HCT116 (cell line): ENCODE results near the gene PDE6A. TPM values are rescaled to one million over a fixed set of nuclear protein-coding genes. Genes with fewer than 3 reads are reported as not detected.

Source experiments
- ATAC-seq: fragments of 200-7000 bp; cut with Tn5 transposase; 2 replicates; pipeline ENCODE4 v1.9.1; 2020; ENCODE audit warnings: mild to moderate bottlenecking, moderate library complexity
- BruUV-seq: library from RNA; stranded (reverse); fragments of 400-500 nt; replicated peaks from 2 replicates; lab custom pipeline; 2021; lab: Mats Ljungman, UMichigan
- CTCF ChIA-PET: fragments of 300-600 bp; sonication (Branson Sonifier 250); formaldehyde crosslinking; loops from one replicate; lab custom pipeline; 2021; ENCODE audit warnings: antibody characterized with exemption; lab: Charles Lee
- POLR2A ChIA-PET: fragments of 300-600, 350-600 bp; sonication (Branson Sonifier 250); formaldehyde crosslinking; loops from one replicate; lab custom pipeline; 2021; ENCODE audit warnings: antibody characterized with exemption; lab: Charles Lee
- RAD21 ChIA-PET, 2 experiments: fragments of 300-600 bp; sonication (Branson Sonifier 250); formaldehyde crosslinking; loops; one replicate each; lab custom pipeline; 2023; ENCODE audit warnings: low total read pairs in 2 of 2; ENCODE audit not compliant: uncharacterized antibody in 2 of 2, unreplicated experiment in 2 of 2, low non-redundant PET in 1 of 2; lab: Charles Lee
- DNase-seq: peaks from one replicate; pipeline ENCODE4 v3.0.0-alpha.2; 2010; ENCODE audit warnings: low read depth, low spot score
- H2AFZ ChIP-seq: fragments of 200-600 bp; shearing (Covaris generic), sonication (generic); 2 replicates; pipeline ENCODE4 v1.6.1; 2017; ENCODE audit warnings: low read depth, mixed run types, mixed read lengths, antibody characterized with exemption, low read length; ENCODE audit not compliant: poor library complexity, severe bottlenecking
- H3K27ac ChIP-seq: 2 replicates; pipeline ENCODE4 v1.5.1; 2012; ENCODE audit warnings: low read depth, low read length
- H3K27me3 ChIP-seq: fragments of 200-600 bp; sonication (generic); 2 replicates; pipeline ENCODE4 v1.6.1; 2016; ENCODE audit warnings: mixed run types, low read length, mixed read lengths; ENCODE audit not compliant: insufficient read depth
- H3K36me3 ChIP-seq, 2 experiments: fragments of 200-500 bp in 1 of 2; fragments of 200-600 bp in 1 of 2; sonication (Bioruptor generic) in 1 of 2; sonication (generic) in 1 of 2; 2 replicates each; pipeline versions ENCODE4 v1.5.1 to v1.6.1; 2014 to 2016; ENCODE audit warnings: low read length in 2 of 2, inconsistent platforms in 1 of 2, mixed read lengths in 1 of 2, mixed run types in 1 of 2; ENCODE audit not compliant: insufficient read depth in 2 of 2, control insufficient read depth in 1 of 2
- H3K4me1 ChIP-seq, 2 experiments: fragments of 200-600 bp in 1 of 2; sonication (generic) in 1 of 2; 2 replicates each; pipeline versions ENCODE4 v1.5.1 to v1.6.1; 2012 to 2017; ENCODE audit warnings: low read length in 2 of 2, inconsistent platforms in 1 of 2, mild to moderate bottlenecking in 1 of 2, mixed read lengths in 1 of 2, mixed run types in 1 of 2, moderate library complexity in 1 of 2; ENCODE audit not compliant: insufficient read depth in 2 of 2, control insufficient read depth in 1 of 2
- H3K4me2 ChIP-seq: fragments of 200-600 bp; sonication (generic); 2 replicates; pipeline ENCODE4 v1.6.1; 2017; ENCODE audit warnings: mixed run types, low read length, mixed read lengths
- H3K4me3 ChIP-seq, 2 experiments: fragments of 200-600 bp in 1 of 2; sonication (generic) in 1 of 2; replicated peaks in 1 of 2; 2 replicates each; pipeline ENCODE4 v1.5.1; 2011 to 2016; ENCODE audit warnings: low read length in 2 of 2, control low read depth in 1 of 2, low read depth in 1 of 2, mild to moderate bottlenecking in 1 of 2, mixed read lengths in 1 of 2, mixed run types in 1 of 2
- H3K79me2 ChIP-seq: fragments of 200-600 bp; sonication (generic); 2 replicates; pipeline ENCODE4 v1.6.1; 2017; ENCODE audit warnings: mild to moderate bottlenecking, mixed run types, low read length, moderate library complexity, mixed read lengths; ENCODE audit not compliant: insufficient read depth
- H3K9ac ChIP-seq: fragments of 200-600 bp; sonication (generic); 2 replicates; pipeline ENCODE4 v1.6.1; 2016; ENCODE audit warnings: low read length, mixed read lengths
- H3K9me2 ChIP-seq: fragments of 200-600 bp; sonication (generic), shearing (Covaris generic); 2 replicates; pipeline ENCODE4 v1.6.1; 2017; ENCODE audit warnings: mixed run types, mild to moderate bottlenecking, moderate library complexity; ENCODE audit not compliant: insufficient read depth
- H3K9me3 ChIP-seq, 2 experiments: fragments of 200-500 bp in 1 of 2; fragments of 200-600 bp in 1 of 2; sonication (Bioruptor generic) in 1 of 2; sonication (generic) in 1 of 2; 2 replicates each; pipeline ENCODE4 v1.6.1; 2014 to 2017; ENCODE audit warnings: low read length in 2 of 2, mixed read lengths in 2 of 2, inconsistent platforms in 1 of 2, low read depth in 1 of 2, mild to moderate bottlenecking in 1 of 2, mixed run types in 1 of 2, moderate library complexity in 1 of 2; ENCODE audit not compliant: control insufficient read depth in 1 of 2, insufficient read depth in 1 of 2
- H4K20me1 ChIP-seq: fragments of 200-600 bp; sonication (generic), shearing (Covaris generic); 2 replicates; pipeline ENCODE4 v1.6.1; 2017; ENCODE audit warnings: mixed run types, mild to moderate bottlenecking, moderate library complexity; ENCODE audit not compliant: insufficient read depth
- CEBPB ChIP-seq: IDR thresholded peaks from 2 replicates; pipeline ENCODE4 v1.6.1; 2012; ENCODE audit warnings: low read depth
- ELF1 ChIP-seq: IDR thresholded peaks from 2 replicates; pipeline ENCODE4 v1.6.1; 2012; ENCODE audit warnings: low read depth, borderline replicate concordance
- EZH2phosphoT487 ChIP-seq: fragments of 200-600 bp; IDR thresholded peaks from 2 replicates; pipeline ENCODE4 v1.6.1; 2018; ENCODE audit warnings: antibody characterized with exemption, borderline replicate concordance
- RAD21 ChIP-seq: IDR thresholded peaks from 2 replicates; pipeline ENCODE4 v1.6.1; 2012; ENCODE audit warnings: low read depth, mild to moderate bottlenecking
- SRF ChIP-seq: IDR thresholded peaks from 2 replicates; pipeline ENCODE4 v1.6.1; 2012; ENCODE audit warnings: low read depth
- ZNF274 ChIP-seq: fragments of 200-500 bp; sonication (Bioruptor generic); IDR thresholded peaks from 2 replicates; pipeline ENCODE4 v1.6.1; 2014; ENCODE audit warnings: mild to moderate bottlenecking, low read depth, low read length, inconsistent platforms
- intact Hi-C: fragments of 100-400 bp; cut with micrococcal nuclease; formaldehyde crosslinking; loops from 2 replicates; pipeline ENCODE4 v1.10.0; 2022
- total RNA-seq: library from RNA; stranded (reverse); gene quantifications from one replicate; pipeline ENCODE4 v1.2.1, GENCODE V29; 2021; ENCODE audit not compliant: unreplicated experiment
- TF ChIP-seq, protein P1 (sequence below), 3 experiments: fragments of 200-600 bp in 1 of 3; sonication (generic) in 1 of 3; IDR thresholded peaks in 2 of 3; conservative IDR thresholded peaks in 1 of 3; 2 replicates each; pipeline ENCODE4 v1.5.1; 2012 to 2017; ENCODE audit warnings: low read depth in 2 of 3, low read length in 2 of 3, antibody characterized with exemption in 1 of 3, borderline replicate concordance in 1 of 3, control low read depth in 1 of 3, mild to moderate bottlenecking in 1 of 3, mixed read lengths in 1 of 3, mixed run types in 1 of 3, moderate library complexity in 1 of 3; ENCODE audit not compliant: insufficient read depth in 1 of 3
- TF ChIP-seq, protein P2 (sequence below): IDR thresholded peaks from 2 replicates; pipeline ENCODE4 v1.6.1; 2012

The PDE6A gene
- total RNA-seq, 1 experiment from 2014 or later: not detected

DNA sequence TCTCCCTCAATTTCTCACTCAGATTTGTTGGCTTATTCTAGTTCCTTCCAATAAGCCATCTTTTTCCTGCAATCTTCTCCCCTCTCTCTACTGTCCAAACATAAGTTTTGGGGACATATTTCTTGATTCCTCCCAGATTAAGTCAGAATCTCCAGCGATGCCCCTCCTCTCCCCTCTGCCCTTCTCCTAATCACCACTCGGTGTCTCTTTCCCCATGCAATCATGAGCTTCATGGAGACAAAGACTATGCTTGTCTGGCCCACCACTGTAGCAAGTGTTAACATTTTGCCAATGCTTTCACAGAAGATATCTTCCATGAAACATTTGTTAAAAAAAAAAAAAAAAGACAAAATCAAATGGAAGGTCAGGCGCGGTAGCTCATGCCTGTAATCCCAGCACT, 42.4 kb downstream of the PDE6A start:
- H2AFZ ChIP-seq: no peak overlapping the region
- RAD21 ChIA-PET: interaction anchor here (0.7 to 1.0 kb wide), 3 partner anchors 38 to 89 kb away, joined by 3 to 5 read pairs (median 4); no protein-coding TSS in a partner anchor
- ATAC-seq: peak; percentile 76
- peaks cover 4% of the 10 kb centered on the region; the same call in 1 of the 2 replicates for H3K27me3 ChIP-seq
- H3K9ac ChIP-seq: no peak overlapping the region
- intact Hi-C loops: loop anchor here (5.0 kb wide), 1 partner anchor 530 kb away; no protein-coding TSS in a partner anchor
- H4K20me1 ChIP-seq: no peaks in the 10 kb centered on the region
- BruUV-seq: no TSS peak
- H3K36me3 ChIP-seq: no peaks in the 10 kb centered on the region
- no peak for DNase-seq
- no peak overlapping the region for H3K4me2 ChIP-seq
- POLR2A ChIA-PET: interaction anchor here (1.0 to 1.3 kb wide), 2 partner anchors 58 to 60 kb away, joined by 3 to 5 read pairs; partner anchors contain the start of gene SLC26A2
- no peak overlapping the region for H3K4me3 ChIP-seq
- CTCF ChIA-PET: interaction anchor here (1.0 kb wide), 2 partner anchors 60 to 88 kb away, joined by 4 read pairs; no protein-coding TSS in a partner anchor
- H3K27ac ChIP-seq: no peak overlapping the region
- peaks cover 0 to 5% of the 10 kb centered on the region in 2 experiments; a peak in 1 of 4 replicates for H3K4me1 ChIP-seq
- no peaks in the 10 kb centered on the region for H3K79me2 ChIP-seq
- no peaks in the 10 kb centered on the region for H3K9me2 ChIP-seq
- no peak for TF ChIP-seq ELF1
- peak; percentile 42; the same call in 1 of the 2 replicates for TF ChIP-seq RAD21
- TF ChIP-seq, protein P1, sequence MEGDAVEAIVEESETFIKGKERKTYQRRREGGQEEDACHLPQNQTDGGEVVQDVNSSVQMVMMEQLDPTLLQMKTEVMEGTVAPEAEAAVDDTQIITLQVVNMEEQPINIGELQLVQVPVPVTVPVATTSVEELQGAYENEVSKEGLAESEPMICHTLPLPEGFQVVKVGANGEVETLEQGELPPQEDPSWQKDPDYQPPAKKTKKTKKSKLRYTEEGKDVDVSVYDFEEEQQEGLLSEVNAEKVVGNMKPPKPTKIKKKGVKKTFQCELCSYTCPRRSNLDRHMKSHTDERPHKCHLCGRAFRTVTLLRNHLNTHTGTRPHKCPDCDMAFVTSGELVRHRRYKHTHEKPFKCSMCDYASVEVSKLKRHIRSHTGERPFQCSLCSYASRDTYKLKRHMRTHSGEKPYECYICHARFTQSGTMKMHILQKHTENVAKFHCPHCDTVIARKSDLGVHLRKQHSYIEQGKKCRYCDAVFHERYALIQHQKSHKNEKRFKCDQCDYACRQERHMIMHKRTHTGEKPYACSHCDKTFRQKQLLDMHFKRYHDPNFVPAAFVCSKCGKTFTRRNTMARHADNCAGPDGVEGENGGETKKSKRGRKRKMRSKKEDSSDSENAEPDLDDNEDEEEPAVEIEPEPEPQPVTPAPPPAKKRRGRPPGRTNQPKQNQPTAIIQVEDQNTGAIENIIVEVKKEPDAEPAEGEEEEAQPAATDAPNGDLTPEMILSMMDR (IDR thresholded peaks at IDR 0.05 in 2 of 3, conservative IDR thresholded peaks at IDR 0.05 in 1 of 3; ENCODE audit: borderline replicate concordance in 1 of 3, insufficient read depth in 1 of 3, low read depth in 2 of 3, low read length in 2 of 3): peak; percentile 24 to 41 (median 24); a peak in 3 of 6 replicates
- TF ChIP-seq, all 23 proteins: peak for 2
- H3K9me3 ChIP-seq: no peaks in the 10 kb centered on the region

DNA sequence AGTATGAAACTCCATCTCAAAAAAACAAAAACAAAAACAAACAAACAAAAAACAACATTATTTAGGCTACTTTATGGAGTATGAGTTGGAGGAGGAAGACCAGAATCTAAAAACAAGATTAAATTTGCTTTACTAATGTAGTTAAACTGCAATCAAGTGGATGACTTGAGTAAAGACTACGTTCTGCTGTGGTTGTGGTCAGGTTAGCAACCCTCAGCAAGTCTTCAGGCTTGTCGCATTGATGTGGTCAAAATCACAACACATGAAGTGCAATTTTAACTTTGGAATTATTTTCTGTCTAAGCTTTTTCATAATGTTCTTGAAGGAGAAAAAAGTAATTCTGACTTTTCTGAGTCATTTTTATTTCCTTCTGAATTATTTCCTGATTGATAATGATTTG, 43.1 kb downstream of the PDE6A start:
- Histone ChIP-seq H3K27ac (no peak overlapping the region), H3K4me1 (peaks cover 0 to 5% of the 10 kb centered on the region in 2 experiments; a peak in 1 of 4 replicates), H3K4me3 (no peak overlapping the region), H3K9ac (no peak overlapping the region), H3K36me3 (no peaks in the 10 kb centered on the region), H2AFZ (no peak overlapping the region), H3K27me3 (peaks cover 4% of the 10 kb centered on the region; the same call in 1 of the 2 replicates), H3K9me3 (no peaks in the 10 kb centered on the region), H3K79me2 (no peaks in the 10 kb centered on the region), H3K9me2 (no peaks in the 10 kb centered on the region), H3K4me2 (no peak overlapping the region), H4K20me1 (no peaks in the 10 kb centered on the region)
- intact Hi-C loops: loop anchor here (5.0 kb wide), 1 partner anchor 531 kb away; no protein-coding TSS in a partner anchor
- BruUV-seq: no TSS peak
- no peak for DNase-seq
- TF ChIP-seq, protein P1 (IDR thresholded peaks at IDR 0.05 in 2 of 3, conservative IDR thresholded peaks at IDR 0.05 in 1 of 3; ENCODE audit: borderline replicate concordance in 1 of 3, insufficient read depth in 1 of 3, low read depth in 2 of 3, low read length in 2 of 3): no peak
- no peak for TF ChIP-seq EZH2phosphoT487
- TF ChIP-seq ZNF274: no peak
- no peak for TF ChIP-seq CEBPB
- TF ChIP-seq, protein P2, sequence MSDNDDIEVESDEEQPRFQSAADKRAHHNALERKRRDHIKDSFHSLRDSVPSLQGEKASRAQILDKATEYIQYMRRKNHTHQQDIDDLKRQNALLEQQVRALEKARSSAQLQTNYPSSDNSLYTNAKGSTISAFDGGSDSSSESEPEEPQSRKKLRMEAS: no peak
- no peak for TF ChIP-seq SRF
- ChIA-PET CTCF (interaction anchor here (1.0 kb wide), 2 partner anchors 60 to 89 kb away, joined by 4 read pairs; no protein-coding TSS in a partner anchor), POLR2A (interaction anchor here (1.3 kb wide), 1 partner anchor 59 kb away, joined by 5 read pairs; the partner anchor contains the start of gene SLC26A2), RAD21 (interaction anchor here (0.7 to 1.0 kb wide), 3 partner anchors 39 to 89 kb away, joined by 3 to 5 read pairs (median 4); no protein-coding TSS in a partner anchor)
- ATAC-seq: no peak
